ENCODE data around the gene CCNK. TPM values are rescaled to one million over a fixed set of nuclear protein-coding genes. Genes with fewer than 3 reads are reported as not detected.

CCNK gene
- total RNA-seq, 4 donors from 2014 or later: 25.7 to 61.9 (median 37.0) TPM

- H3K27ac ChIP-seq: peak overlapping the region in 1 of 4 donors; percentile 61
- TF ChIP-seq POLR2A (IDR thresholded peaks at IDR 0.05): no peak
- TF ChIP-seq, protein P1, sequence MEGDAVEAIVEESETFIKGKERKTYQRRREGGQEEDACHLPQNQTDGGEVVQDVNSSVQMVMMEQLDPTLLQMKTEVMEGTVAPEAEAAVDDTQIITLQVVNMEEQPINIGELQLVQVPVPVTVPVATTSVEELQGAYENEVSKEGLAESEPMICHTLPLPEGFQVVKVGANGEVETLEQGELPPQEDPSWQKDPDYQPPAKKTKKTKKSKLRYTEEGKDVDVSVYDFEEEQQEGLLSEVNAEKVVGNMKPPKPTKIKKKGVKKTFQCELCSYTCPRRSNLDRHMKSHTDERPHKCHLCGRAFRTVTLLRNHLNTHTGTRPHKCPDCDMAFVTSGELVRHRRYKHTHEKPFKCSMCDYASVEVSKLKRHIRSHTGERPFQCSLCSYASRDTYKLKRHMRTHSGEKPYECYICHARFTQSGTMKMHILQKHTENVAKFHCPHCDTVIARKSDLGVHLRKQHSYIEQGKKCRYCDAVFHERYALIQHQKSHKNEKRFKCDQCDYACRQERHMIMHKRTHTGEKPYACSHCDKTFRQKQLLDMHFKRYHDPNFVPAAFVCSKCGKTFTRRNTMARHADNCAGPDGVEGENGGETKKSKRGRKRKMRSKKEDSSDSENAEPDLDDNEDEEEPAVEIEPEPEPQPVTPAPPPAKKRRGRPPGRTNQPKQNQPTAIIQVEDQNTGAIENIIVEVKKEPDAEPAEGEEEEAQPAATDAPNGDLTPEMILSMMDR (IDR thresholded peaks at IDR 0.05): no peak
- peak in 1 of 3 donors; percentile 44 for DNase-seq
- H3K4me1 ChIP-seq: peaks cover 0 to 43% (median 0%) of the 10 kb centered on the region in 4 donors
- H3K4me3 ChIP-seq: no peak overlapping the region
- H3K27me3 ChIP-seq: no peaks in the 10 kb centered on the region
- H3K9me3 ChIP-seq: no peaks in the 10 kb centered on the region
- peaks cover 0 to 8% (median 0%) of the 10 kb centered on the region in 3 donors for H3K36me3 ChIP-seq
Observed at GRCh38 chr14:99522025-99522401, 40.8 kb downstream of the CCNK start.

DNA sequence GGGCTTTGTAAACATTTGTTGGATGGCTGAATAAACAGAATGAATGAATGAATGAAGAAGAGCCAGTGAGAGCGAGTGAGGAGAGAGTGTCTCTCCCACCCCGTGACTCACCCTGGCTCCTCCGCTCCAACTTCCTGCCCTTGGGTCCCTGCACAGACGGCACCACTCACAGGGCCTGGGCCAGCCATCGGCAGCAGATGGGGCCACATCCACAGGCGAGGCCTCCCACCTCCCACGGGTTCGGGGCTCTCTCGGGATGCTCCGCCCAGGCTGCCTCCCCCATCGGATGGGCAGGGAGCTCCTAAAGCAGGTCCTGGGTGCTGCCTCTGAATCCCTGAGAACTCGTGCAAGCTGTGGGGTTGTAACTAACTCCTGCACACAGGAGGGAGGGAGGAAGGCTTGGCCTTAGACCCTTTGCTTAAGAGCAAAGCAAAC, 41.3 kb downstream of the CCNK start:
- H3K9me3 ChIP-seq: no peaks in the 10 kb centered on the region
- H3K4me3 ChIP-seq: no peak overlapping the region
- peaks cover 0 to 8% (median 0%) of the 10 kb centered on the region in 3 donors for H3K36me3 ChIP-seq
- no peaks in the 10 kb centered on the region for H3K27me3 ChIP-seq
- H3K4me1 ChIP-seq: peaks cover 0 to 43% (median 0%) of the 10 kb centered on the region in 4 donors
- DNase-seq: no peak
- TF ChIP-seq POLR2A (IDR thresholded peaks at IDR 0.05): no peak
- TF ChIP-seq, protein P1 (IDR thresholded peaks at IDR 0.05): no peak
- H3K27ac ChIP-seq: peak overlapping the region in 1 of 4 donors; percentile 61

- DNase-seq: no peak
- Histone ChIP-seq H3K9me3 (no peaks in the 10 kb centered on the region), H3K4me3 (no peak overlapping the region), H3K4me1 (peaks cover 0 to 41% (median 0%) of the 10 kb centered on the region in 4 donors), H3K36me3 (peaks cover 0 to 8% (median 0%) of the 10 kb centered on the region in 3 donors), H3K27me3 (no peaks in the 10 kb centered on the region), H3K27ac (peak overlapping the region in 2 of 4 donors; percentile 12 to 61)
- TF ChIP-seq POLR2A (IDR thresholded peaks at IDR 0.05): no peak
- TF ChIP-seq, protein P1 (IDR thresholded peaks at IDR 0.05): no peak
Observed at GRCh38 chr14:99522934-99523703, 41.9 kb downstream of the CCNK start.

DNA sequence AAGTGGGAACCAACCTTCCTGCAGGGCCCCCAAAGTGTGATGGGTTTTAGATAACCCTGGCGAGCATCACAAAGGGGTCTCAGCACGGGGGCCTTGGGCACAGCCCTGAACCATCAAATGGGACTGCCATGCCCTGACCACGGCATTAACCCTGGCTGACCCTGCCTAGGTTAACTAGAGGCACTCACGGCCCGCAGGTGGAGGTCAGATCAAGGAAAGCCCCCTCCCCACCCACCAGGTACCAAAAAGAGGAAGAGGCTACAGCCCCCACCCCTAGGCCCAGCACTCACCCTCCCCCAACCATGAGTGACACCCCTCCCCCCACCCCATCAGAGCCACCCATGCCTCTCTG, 42.5 kb downstream of the CCNK start:
- Histone ChIP-seq H3K4me3 (no peak overlapping the region), H3K9me3 (no peaks in the 10 kb centered on the region), H3K36me3 (peaks cover 0 to 8% (median 0%) of the 10 kb centered on the region in 3 donors), H3K27ac (peak overlapping the region in 2 of 4 donors; percentile 12 to 61), H3K4me1 (peaks cover 0 to 36% (median 0%) of the 10 kb centered on the region in 4 donors), H3K27me3 (no peaks in the 10 kb centered on the region)
- TF ChIP-seq POLR2A (IDR thresholded peaks at IDR 0.05): no peak
- TF ChIP-seq, protein P1 (IDR thresholded peaks at IDR 0.05): no peak
- DNase-seq: no peak

GRCh38 chr14:99524091-99524661, 43.0 kb downstream of the CCNK start:
- Histone ChIP-seq H3K36me3 (peaks cover 0 to 8% (median 0%) of the 10 kb centered on the region in 3 donors), H3K27me3 (no peaks in the 10 kb centered on the region), H3K9me3 (no peaks in the 10 kb centered on the region), H3K4me1 (peaks cover 0 to 34% (median 0%) of the 10 kb centered on the region in 4 donors), H3K27ac (peak overlapping the region in 2 of 4 donors; percentile 13 to 61), H3K4me3 (no peak overlapping the region)
- TF ChIP-seq POLR2A (IDR thresholded peaks at IDR 0.05): no peak
- TF ChIP-seq, protein P1 (IDR thresholded peaks at IDR 0.05): no peak
- no peak for DNase-seq

All from Peyer's patch (tissue), 4 donors.